Bronchial epithelial cell (primary cell): ENCODE results near the gene LIN7A. TPM values are rescaled to one million over a fixed set of nuclear protein-coding genes. Genes with fewer than 3 reads are reported as not detected.
"Not testable (repeated sequence)": the region's sequence is repeated elsewhere in the genome, so short reads cannot be mapped to it uniquely, and the experiment has no call there.

Experiments used
- DNase-seq: peaks from one replicate; pipeline ENCODE4 v3.0.0-alpha.2; 2010; ENCODE audit warnings: low read depth
- FAIRE-seq: peaks from 2 replicates; lab custom pipeline; 2011; peaks lifted over from hg19 to GRCh38; lab: Jason Lieb, UNC
- H3K27me3 ChIP-seq: 2 replicates; pipeline ENCODE4 v1.5.1; 2011; ENCODE audit warnings: low read length; ENCODE audit not compliant: control insufficient read depth, insufficient read depth
- H3K36me3 ChIP-seq: 2 replicates; pipeline ENCODE4 v1.5.1; 2011; ENCODE audit warnings: low read length; ENCODE audit not compliant: control insufficient read depth, insufficient read depth
- H3K4me3 ChIP-seq: 2 replicates; pipeline ENCODE4 v1.5.1; 2011; ENCODE audit warnings: mild to moderate bottlenecking, low read depth, low read length, control low read depth
- CTCF ChIP-seq: IDR thresholded peaks from 2 replicates; pipeline ENCODE4 v1.5.1; 2011; ENCODE audit warnings: mild to moderate bottlenecking, moderate library complexity, low read length, control low read depth, inconsistent platforms; ENCODE audit not compliant: insufficient read depth, severe bottlenecking
- total RNA-seq: library from RNA; depleted of rRNA; stranded (reverse); fragments of >200 nt; gene quantifications from 2 replicates; pipeline ENCODE4 v1.2.1, GENCODE V29; 2014

Gene LIN7A
- total RNA-seq, 1 donor from 2014 or later = under 0.01 TPM

- H3K27me3 ChIP-seq = no peaks in the 10 kb centered on the region
- TF ChIP-seq CTCF = no peak
- no peak for FAIRE-seq
- no peak for DNase-seq
- no peak overlapping the region for H3K4me3 ChIP-seq
- no peaks in the 10 kb centered on the region for H3K36me3 ChIP-seq
These were observed 42.5 kb downstream of the LIN7A start for GRCh38 chr12:80895240-80895639.

GRCh38 chr12:80894179-80894578 is 43.6 kb downstream of the LIN7A start:
- FAIRE-seq = no peak
- Histone ChIP-seq H3K4me3 (no peak overlapping the region), H3K36me3 (no peaks in the 10 kb centered on the region), H3K27me3 (no peaks in the 10 kb centered on the region)
- no peak for TF ChIP-seq CTCF
- no peak for DNase-seq

- no peak overlapping the region for H3K4me3 ChIP-seq
- no peaks in the 10 kb centered on the region for H3K36me3 ChIP-seq
- TF ChIP-seq CTCF = no peak
- no peak for DNase-seq
- FAIRE-seq = no peak
- H3K27me3 ChIP-seq = no peaks in the 10 kb centered on the region
These were observed 44.9 kb downstream of the LIN7A start for GRCh38 chr12:80892597-80893445.

- H3K36me3 ChIP-seq = no peaks in the 10 kb centered on the region
- no peak for FAIRE-seq
These were observed 53.1 kb downstream of the LIN7A start for GRCh38 chr12:80884651-80885050.

GRCh38 chr12:80881106-80881505 is 56.6 kb downstream of the LIN7A start:
- H3K36me3 ChIP-seq = no peaks in the 10 kb centered on the region
- DNase-seq (no peak), FAIRE-seq (no peak)
- no peaks in the 10 kb centered on the region for H3K27me3 ChIP-seq
- TF ChIP-seq CTCF = no peak
- no peak overlapping the region for H3K4me3 ChIP-seq

More at GRCh38 chr12:80884651-80885050, 53.1 kb downstream of the LIN7A start:
- no peak for DNase-seq
- Histone ChIP-seq H3K27me3 (no peaks in the 10 kb centered on the region), H3K4me3 (no peak overlapping the region)
- no peak for TF ChIP-seq CTCF

- not testable (repeated sequence) for H3K4me3 ChIP-seq, H3K27me3 ChIP-seq, FAIRE-seq, DNase-seq, H3K36me3 ChIP-seq
These were observed 59.3 kb downstream of the LIN7A start for GRCh38 chr12:80878452-80878851.
